Activated CD8-positive, alpha-beta memory T cell treated with anti-CD3 and anti-CD28 coated beads, Interleukin-2, amount 10 ng/mL, durations not matched to agents 7 days and 5 days (primary cell): ENCODE measurements around the gene MICAL3. TPM values are rescaled to one million over a fixed set of nuclear protein-coding genes. Genes with fewer than 3 reads are reported as not detected.

Experiments used
- ATAC-seq: fragments of 150-1000 bp; cut with Tn5 transposase; one replicate; pipeline ENCODE4 v1.10.0; 2021; ENCODE audit warnings: moderate library complexity
- CTCF ChIA-PET: fragments of 350-600 bp; sonication (Branson Sonifier 250); formaldehyde crosslinking; loops from one replicate; lab custom pipeline; 2021; ENCODE audit warnings: antibody characterized with exemption; lab: Charles Lee
- DNase-seq: peaks from one replicate; pipeline ENCODE4 v3.0.0-alpha.2; 2020
- H3K27ac Mint-ChIP-seq: one replicate; pipeline ENCODE4 v1.8.0; 2021; ENCODE audit warnings: mild to moderate bottlenecking, mixed read lengths
- H3K27me3 Mint-ChIP-seq: one replicate; pipeline ENCODE4 v1.8.0; 2021; ENCODE audit warnings: mixed read lengths
- H3K36me3 Mint-ChIP-seq: one replicate; pipeline ENCODE4 v1.8.0; 2021; ENCODE audit warnings: mild to moderate bottlenecking, mixed read lengths
- H3K4me1 Mint-ChIP-seq: one replicate; pipeline ENCODE4 v1.8.0; 2021; ENCODE audit warnings: mixed read lengths
- H3K4me3 Mint-ChIP-seq: one replicate; pipeline ENCODE4 v1.8.0; 2021; ENCODE audit warnings: mild to moderate bottlenecking, moderate library complexity, mixed read lengths
- H3K9me3 Mint-ChIP-seq: one replicate; pipeline ENCODE4 v1.8.0; 2022; ENCODE audit warnings: low read depth, mixed read lengths
- total RNA-seq, 2 experiments: library from RNA; stranded (reverse); gene quantifications; one replicate each; pipeline ENCODE4 v1.2.3, GENCODE V29; 2021

Gene MICAL3
- total RNA-seq, 2 experiments from 2014 or later: 38.8 to 41.7 TPM

- Mint-ChIP-seq H3K27ac (no peak overlapping the region), H3K4me1 (peaks cover 12% of the 10 kb centered on the region), H3K36me3 (peaks cover 2% of the 10 kb centered on the region), H3K27me3 (no peaks in the 10 kb centered on the region), H3K4me3 (no peak overlapping the region), H3K9me3 (no peaks in the 10 kb centered on the region)
- DNase-seq (no peak), ATAC-seq (no peak)
- CTCF ChIA-PET: no interaction called here
These were observed 54.7 kb downstream of the MICAL3 start for GRCh38 chr22:17969701-17970113.

- ATAC-seq (no peak), DNase-seq (no peak)
- Mint-ChIP-seq H3K4me1 (peaks cover 6% of the 10 kb centered on the region), H3K27me3 (no peaks in the 10 kb centered on the region), H3K4me3 (no peak overlapping the region), H3K36me3 (peaks cover 2% of the 10 kb centered on the region), H3K9me3 (no peaks in the 10 kb centered on the region), H3K27ac (no peak overlapping the region)
- CTCF ChIA-PET: interaction anchor here (0.9 kb wide), 1 partner anchor 57 kb away, joined by 3 read pairs; no protein-coding TSS in a partner anchor
These were observed 56.2 kb downstream of the MICAL3 start for GRCh38 chr22:17968126-17968525.

GRCh38 chr22:17966403-17966717 is 58.0 kb downstream of the MICAL3 start:
- Mint-ChIP-seq H3K9me3 (no peaks in the 10 kb centered on the region), H3K27me3 (no peaks in the 10 kb centered on the region), H3K4me1 (peaks cover 6% of the 10 kb centered on the region), H3K27ac (no peak overlapping the region), H3K4me3 (no peak overlapping the region), H3K36me3 (peaks cover 2% of the 10 kb centered on the region)
- no peak for DNase-seq
- ATAC-seq: no peak
- CTCF ChIA-PET: no interaction called here

GRCh38 chr22:17965538-17966402 is 58.6 kb downstream of the MICAL3 start:
- H3K9me3 Mint-ChIP-seq: no peaks in the 10 kb centered on the region
- H3K4me1 Mint-ChIP-seq: peaks cover 6% of the 10 kb centered on the region
- ATAC-seq: no peak
- CTCF ChIA-PET: no interaction called here
- H3K36me3 Mint-ChIP-seq: peaks cover 2% of the 10 kb centered on the region
- H3K27ac Mint-ChIP-seq: no peak overlapping the region
- no peak for DNase-seq
- no peaks in the 10 kb centered on the region for H3K27me3 Mint-ChIP-seq
- no peak overlapping the region for H3K4me3 Mint-ChIP-seq

GRCh38 chr22:17964643-17965042 is 59.7 kb downstream of the MICAL3 start:
- Mint-ChIP-seq H3K27me3 (no peaks in the 10 kb centered on the region), H3K4me1 (peaks cover 6% of the 10 kb centered on the region), H3K27ac (no peak overlapping the region), H3K9me3 (no peaks in the 10 kb centered on the region), H3K36me3 (peaks cover 2% of the 10 kb centered on the region), H3K4me3 (no peak overlapping the region)
- ATAC-seq (no peak), DNase-seq (no peak)
- CTCF ChIA-PET: no interaction called here

- Mint-ChIP-seq H3K27me3 (no peaks in the 10 kb centered on the region), H3K4me3 (no peak overlapping the region), H3K27ac (no peak overlapping the region), H3K9me3 (no peaks in the 10 kb centered on the region), H3K36me3 (peaks cover 2% of the 10 kb centered on the region), H3K4me1 (peaks cover 6% of the 10 kb centered on the region)
- ATAC-seq (no peak), DNase-seq (no peak)
- CTCF ChIA-PET: no interaction called here
These were observed 60.2 kb downstream of the MICAL3 start for GRCh38 chr22:17964156-17964555.

- H3K27ac Mint-ChIP-seq: no peak overlapping the region
- H3K9me3 Mint-ChIP-seq: no peaks in the 10 kb centered on the region
- peaks cover 6% of the 10 kb centered on the region for H3K4me1 Mint-ChIP-seq
- H3K4me3 Mint-ChIP-seq: no peak overlapping the region
- no peak for DNase-seq
- ATAC-seq: no peak
- H3K27me3 Mint-ChIP-seq: no peaks in the 10 kb centered on the region
- H3K36me3 Mint-ChIP-seq: peaks cover 2% of the 10 kb centered on the region
- CTCF ChIA-PET: interaction anchor here (0.8 kb wide), 1 partner anchor 38 kb away, joined by 3 read pairs; no protein-coding TSS in a partner anchor
These were observed 61.3 kb downstream of the MICAL3 start for GRCh38 chr22:17963015-17963414.

GRCh38 chr22:17962168-17962567 is 62.2 kb downstream of the MICAL3 start:
- DNase-seq (no peak), ATAC-seq (no peak)
- no peak overlapping the region for H3K4me3 Mint-ChIP-seq
- H3K36me3 Mint-ChIP-seq: peaks cover 2% of the 10 kb centered on the region
- H3K9me3 Mint-ChIP-seq: no peaks in the 10 kb centered on the region
- H3K4me1 Mint-ChIP-seq: peaks cover 6% of the 10 kb centered on the region
- no peaks in the 10 kb centered on the region for H3K27me3 Mint-ChIP-seq
- CTCF ChIA-PET: interaction anchor here (0.8 kb wide), 1 partner anchor 38 kb away, joined by 3 read pairs; no protein-coding TSS in a partner anchor
- H3K27ac Mint-ChIP-seq: no peak overlapping the region

GRCh38 chr22:17961446-17961729 is 63.0 kb downstream of the MICAL3 start:
- ATAC-seq (no peak), DNase-seq (no peak)
- Mint-ChIP-seq H3K27me3 (no peaks in the 10 kb centered on the region), H3K36me3 (no peaks in the 10 kb centered on the region), H3K4me3 (no peak overlapping the region), H3K27ac (no peak overlapping the region), H3K9me3 (no peaks in the 10 kb centered on the region), H3K4me1 (peaks cover 6% of the 10 kb centered on the region)
- CTCF ChIA-PET: no interaction called here

- H3K27ac Mint-ChIP-seq: no peak overlapping the region
- CTCF ChIA-PET: no interaction called here
- peaks cover 2% of the 10 kb centered on the region for H3K4me1 Mint-ChIP-seq
- no peaks in the 10 kb centered on the region for H3K36me3 Mint-ChIP-seq
- DNase-seq: no peak
- H3K27me3 Mint-ChIP-seq: no peaks in the 10 kb centered on the region
- no peak for ATAC-seq
- no peak overlapping the region for H3K4me3 Mint-ChIP-seq
- H3K9me3 Mint-ChIP-seq: no peaks in the 10 kb centered on the region
These were observed 63.5 kb downstream of the MICAL3 start for GRCh38 chr22:17960695-17961445.

- DNase-seq (no peak), ATAC-seq (no peak)
- no peaks in the 10 kb centered on the region for H3K4me1 Mint-ChIP-seq
- no peaks in the 10 kb centered on the region for H3K27me3 Mint-ChIP-seq
- H3K9me3 Mint-ChIP-seq: no peaks in the 10 kb centered on the region
- CTCF ChIA-PET: no interaction called here
- H3K27ac Mint-ChIP-seq: no peak overlapping the region
- H3K36me3 Mint-ChIP-seq: no peaks in the 10 kb centered on the region
- no peak overlapping the region for H3K4me3 Mint-ChIP-seq
These were observed 64.3 kb downstream of the MICAL3 start for GRCh38 chr22:17960011-17960410.

- Mint-ChIP-seq H3K27ac (no peak overlapping the region), H3K9me3 (no peaks in the 10 kb centered on the region), H3K4me3 (no peak overlapping the region), H3K27me3 (no peaks in the 10 kb centered on the region), H3K4me1 (no peaks in the 10 kb centered on the region), H3K36me3 (no peaks in the 10 kb centered on the region)
- DNase-seq (no peak), ATAC-seq (no peak)
- CTCF ChIA-PET: no interaction called here
These were observed 66.2 kb downstream of the MICAL3 start for GRCh38 chr22:17958166-17958565.

GRCh38 chr22:17957693-17958092 is 66.7 kb downstream of the MICAL3 start:
- CTCF ChIA-PET: interaction anchor here (1.5 kb wide), 1 partner anchor 18 kb away, joined by 3 read pairs; no protein-coding TSS in a partner anchor
- Mint-ChIP-seq H3K36me3 (no peaks in the 10 kb centered on the region), H3K27me3 (no peaks in the 10 kb centered on the region), H3K4me1 (no peaks in the 10 kb centered on the region), H3K27ac (no peak overlapping the region), H3K4me3 (no peak overlapping the region), H3K9me3 (no peaks in the 10 kb centered on the region)
- DNase-seq (no peak), ATAC-seq (no peak)

GRCh38 chr22:17957204-17957603 is 67.2 kb downstream of the MICAL3 start:
- CTCF ChIA-PET: interaction anchor here (1.5 kb wide), 1 partner anchor 18 kb away, joined by 3 read pairs; no protein-coding TSS in a partner anchor
- ATAC-seq (no peak), DNase-seq (no peak)
- H3K36me3 Mint-ChIP-seq: no peaks in the 10 kb centered on the region
- no peak overlapping the region for H3K27ac Mint-ChIP-seq
- no peak overlapping the region for H3K4me3 Mint-ChIP-seq
- no peaks in the 10 kb centered on the region for H3K9me3 Mint-ChIP-seq
- no peaks in the 10 kb centered on the region for H3K4me1 Mint-ChIP-seq
- H3K27me3 Mint-ChIP-seq: no peaks in the 10 kb centered on the region
